ENCODE results near the gene PRKCQ.
"Not testable (repeated sequence)": the region's sequence is repeated elsewhere in the genome, so short reads cannot be mapped to it uniquely, and the experiment has no call there.

PRKCQ gene

DNA sequence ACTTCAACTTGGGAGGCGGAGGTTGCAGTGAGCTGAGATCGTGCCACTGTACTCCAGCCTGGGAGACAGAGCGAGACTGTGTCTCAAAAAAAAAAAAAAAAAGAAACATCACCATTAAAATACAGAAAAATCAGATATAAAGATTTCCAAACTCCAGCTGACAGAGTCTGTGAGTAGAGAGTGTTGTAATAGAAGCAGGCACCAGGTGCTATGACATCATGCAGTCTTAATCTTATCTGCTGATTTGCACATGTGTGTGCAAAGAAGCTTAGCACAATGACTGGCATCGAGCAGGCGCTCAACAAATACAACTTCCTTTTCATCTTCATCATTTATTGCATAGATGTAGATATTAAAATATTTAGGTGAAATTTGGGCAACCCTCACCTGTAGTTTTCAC is 92.2 kb downstream of the PRKCQ start:
- DNase-seq = no peak

DNA sequence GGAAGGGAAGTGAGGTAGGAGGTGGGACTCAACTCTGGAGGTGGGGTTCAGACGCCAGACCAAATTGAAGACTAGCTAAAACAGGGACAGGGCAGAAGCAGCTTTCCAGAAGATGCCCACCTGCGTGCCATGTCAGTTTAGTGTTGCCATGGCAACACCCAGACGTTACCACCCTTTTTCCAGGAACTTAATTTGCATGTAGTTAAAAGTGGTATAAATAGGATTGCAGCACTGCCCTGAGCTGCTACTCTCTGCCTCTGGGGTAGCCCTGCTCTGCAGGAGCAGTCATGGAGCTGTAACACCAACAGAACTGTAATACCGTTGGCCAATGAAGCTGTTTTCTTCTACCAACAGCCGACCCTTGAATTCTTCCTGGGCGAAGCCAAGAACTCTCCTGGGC is 93.8 kb downstream of the PRKCQ start:
- DNase-seq = no peak

DNA sequence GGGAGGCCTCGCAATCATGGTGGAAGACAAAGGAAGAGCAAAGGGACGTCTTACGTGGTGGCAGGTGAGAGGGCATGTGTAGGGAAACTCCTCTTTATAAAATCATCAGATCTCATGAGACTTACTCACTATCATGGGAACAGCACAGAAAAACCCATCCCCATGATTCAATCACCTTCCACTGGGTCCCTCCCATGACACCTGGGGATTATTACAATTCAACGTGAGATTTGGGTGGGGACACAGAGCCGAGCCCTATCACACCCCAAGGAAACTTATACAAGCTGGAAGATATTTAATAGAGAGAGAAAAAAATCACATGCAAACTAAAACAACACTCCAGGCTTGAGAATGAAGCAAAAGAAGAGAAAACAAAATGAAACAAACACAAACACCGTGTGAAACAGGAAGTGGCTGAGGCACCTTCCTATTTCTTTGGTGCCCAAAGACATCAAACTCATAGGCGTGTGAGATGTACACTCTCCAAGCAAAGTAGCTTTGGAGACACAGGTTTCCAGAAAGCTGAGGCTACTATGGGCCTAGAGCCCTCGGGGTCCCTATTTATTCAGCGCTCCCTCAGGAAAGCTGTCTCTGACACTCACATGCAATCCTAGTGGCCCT is 97.2 kb downstream of the PRKCQ start:
- DNase-seq = no peak

DNA sequence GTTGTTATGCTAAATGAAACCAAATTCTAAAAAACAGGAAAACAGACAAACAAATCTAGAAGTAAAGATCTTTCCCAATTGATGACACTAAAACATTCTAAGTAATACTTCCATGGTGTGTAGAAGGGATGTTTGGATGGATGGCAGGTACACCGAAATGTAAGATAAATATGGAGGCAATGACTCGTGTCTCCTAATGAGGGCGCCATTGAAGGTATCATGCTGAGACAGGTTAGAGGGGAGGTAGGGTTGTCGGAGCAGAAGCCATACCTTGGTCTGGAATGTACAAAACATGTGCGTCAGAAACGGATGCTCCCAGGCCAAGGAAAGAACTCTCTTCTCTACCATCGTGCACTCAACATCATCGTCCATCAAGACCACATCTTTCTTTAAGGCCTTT is 101.4 kb downstream of the PRKCQ start:
- DNase-seq = no peak

DNA sequence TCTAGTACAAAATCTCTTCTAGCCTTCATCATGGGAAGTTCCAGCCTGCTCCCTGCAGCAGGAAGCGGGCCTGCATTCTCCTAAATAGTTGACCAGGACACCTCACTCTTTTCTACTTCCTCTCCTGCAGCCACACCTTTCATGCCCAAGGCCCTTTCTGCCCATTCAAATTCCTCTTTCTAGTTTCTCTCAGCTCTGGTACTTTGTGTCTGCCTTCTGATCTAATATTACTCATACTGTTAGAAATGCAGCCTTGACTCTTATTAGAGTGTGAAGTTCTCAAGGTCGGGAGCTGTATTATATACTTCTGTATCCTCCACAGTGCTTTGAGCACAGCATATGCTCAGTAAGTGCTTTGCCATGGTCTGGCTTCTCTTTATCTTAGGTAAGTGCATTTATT is 103.1 kb downstream of the PRKCQ start:
- no peak for DNase-seq

DNA sequence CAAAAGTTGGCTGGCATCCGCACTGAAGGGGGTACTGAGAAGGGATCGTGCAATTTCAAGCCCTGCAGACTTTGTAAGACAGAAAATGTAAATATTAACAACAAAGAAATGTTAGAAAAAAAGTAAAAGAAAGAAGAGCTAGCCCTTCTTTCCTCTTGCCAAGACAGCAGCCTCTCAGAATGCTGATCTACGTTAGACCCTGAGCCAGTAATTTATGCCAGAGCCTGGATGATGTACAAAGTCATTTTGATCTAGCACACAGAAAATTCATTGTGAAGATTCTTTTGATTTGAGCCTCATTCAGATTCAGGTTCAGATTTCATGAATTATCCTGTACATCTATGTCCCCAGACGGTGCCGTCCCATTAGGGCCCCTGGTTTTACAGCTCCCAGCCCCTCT is 105.2 kb downstream of the PRKCQ start:
- DNase-seq = no peak

DNA sequence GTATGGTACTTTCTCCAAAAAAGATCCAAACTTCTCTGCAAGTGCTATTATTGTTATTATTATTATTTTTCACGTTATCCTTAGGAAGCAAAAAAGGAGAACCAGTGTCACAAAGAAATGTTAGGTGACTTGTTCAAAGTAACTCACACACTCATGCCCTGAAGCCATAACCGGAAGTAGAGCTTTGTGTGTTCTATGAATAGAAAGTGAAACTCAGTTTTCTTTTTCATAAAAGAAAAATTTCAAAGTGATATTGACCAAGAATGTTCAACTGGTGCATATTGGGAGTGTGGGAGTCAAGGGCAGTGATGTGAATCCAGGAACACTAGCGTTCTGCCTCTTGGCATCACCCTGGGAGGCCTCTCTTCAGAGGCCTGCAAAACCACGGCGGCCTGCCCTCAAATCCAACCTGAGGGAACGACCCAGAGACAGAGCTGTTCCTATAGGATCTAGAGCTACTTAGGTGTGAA is 106.1 kb downstream of the PRKCQ start:
- no peak for DNase-seq

DNA sequence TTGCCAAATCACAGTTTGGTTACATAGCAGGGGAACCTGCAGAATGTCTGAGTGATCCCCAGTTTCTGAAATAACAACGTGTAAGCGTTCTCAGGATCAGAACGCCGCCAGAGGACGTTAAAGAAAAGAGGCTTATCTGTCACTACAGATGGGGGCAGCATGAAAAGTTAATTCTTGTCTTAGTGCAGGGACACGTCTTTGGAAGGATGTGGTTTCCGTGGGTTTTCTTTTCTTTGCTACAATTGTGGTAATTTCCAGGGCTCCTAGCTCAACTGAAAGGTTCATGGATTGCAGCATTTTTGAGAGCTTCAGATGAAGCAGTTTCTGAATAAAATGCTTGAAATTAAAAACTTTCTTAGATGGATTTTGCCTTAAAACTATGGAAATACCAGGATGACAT is 106.6 kb downstream of the PRKCQ start:
- DNase-seq = no peak

DNA sequence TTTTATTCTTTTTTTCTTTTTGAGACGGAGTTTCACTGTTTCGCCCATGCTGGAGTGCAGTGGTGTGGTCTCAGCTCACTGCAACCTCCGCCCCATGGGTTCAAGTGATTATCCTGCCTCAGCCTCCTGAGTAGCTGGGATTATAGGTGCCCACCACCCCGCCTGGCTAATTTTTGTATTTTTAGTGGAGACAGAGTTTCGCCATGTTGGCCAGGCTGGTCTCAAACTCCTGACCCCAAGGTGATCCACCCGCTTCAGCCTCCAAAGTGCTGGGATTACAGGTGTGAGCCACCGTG is 107.4 kb downstream of the PRKCQ start:
- DNase-seq = not testable (repeated sequence)

DNA sequence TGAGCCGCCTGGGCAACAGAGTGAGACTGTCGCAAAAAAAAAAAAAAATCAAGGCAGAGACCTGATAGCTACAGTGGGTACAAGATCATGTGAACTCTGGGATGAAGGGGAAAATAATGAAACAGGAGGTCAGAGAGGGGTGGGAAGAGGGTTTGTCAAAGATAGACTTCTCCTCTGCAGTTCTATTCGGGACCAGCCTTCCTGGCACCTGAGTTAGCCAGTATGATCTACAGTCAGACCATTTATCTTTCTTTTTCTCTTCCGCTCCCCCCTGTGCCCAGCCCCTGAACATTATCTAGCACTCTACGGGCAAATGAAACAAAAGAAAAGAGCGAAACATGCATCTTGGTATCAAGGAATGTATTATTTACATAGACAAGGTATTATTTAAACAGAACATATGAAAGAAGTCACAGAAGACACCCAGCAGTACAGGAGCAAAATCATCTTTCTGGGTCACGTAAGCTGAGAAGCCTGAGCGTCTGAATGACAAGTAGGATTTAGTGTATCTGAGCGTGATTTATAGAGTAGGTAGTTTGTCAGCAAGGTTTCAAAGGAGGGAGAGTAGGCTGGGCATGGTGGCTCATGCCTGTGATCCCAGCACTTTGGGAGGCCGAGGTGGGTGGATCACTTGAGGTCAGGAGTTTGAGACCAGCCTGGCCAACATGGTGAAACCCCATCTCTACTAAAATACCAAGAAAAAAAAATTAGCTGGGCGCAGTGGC is 109.0 kb downstream of the PRKCQ start:
- no peak for DNase-seq

DNA sequence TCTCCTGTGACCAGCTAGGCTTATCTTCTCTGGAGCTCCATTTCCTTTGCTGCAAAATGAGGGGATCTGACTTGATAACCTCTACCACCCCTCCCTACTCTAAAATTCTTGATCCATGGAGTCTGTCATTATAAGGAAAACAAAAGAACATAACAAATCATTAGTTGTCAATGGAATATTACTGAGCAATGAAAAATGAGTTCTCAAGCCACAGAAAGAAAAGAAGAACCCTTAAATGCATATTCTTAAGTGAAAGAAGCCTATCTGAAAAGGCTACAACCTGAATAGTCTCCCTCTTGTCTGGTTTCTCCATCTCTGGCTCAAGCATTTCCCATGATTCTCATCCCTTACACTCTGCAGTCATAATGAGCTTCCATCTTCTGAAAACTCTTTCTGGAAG is 110.4 kb downstream of the PRKCQ start:
- no peak for DNase-seq

DNA sequence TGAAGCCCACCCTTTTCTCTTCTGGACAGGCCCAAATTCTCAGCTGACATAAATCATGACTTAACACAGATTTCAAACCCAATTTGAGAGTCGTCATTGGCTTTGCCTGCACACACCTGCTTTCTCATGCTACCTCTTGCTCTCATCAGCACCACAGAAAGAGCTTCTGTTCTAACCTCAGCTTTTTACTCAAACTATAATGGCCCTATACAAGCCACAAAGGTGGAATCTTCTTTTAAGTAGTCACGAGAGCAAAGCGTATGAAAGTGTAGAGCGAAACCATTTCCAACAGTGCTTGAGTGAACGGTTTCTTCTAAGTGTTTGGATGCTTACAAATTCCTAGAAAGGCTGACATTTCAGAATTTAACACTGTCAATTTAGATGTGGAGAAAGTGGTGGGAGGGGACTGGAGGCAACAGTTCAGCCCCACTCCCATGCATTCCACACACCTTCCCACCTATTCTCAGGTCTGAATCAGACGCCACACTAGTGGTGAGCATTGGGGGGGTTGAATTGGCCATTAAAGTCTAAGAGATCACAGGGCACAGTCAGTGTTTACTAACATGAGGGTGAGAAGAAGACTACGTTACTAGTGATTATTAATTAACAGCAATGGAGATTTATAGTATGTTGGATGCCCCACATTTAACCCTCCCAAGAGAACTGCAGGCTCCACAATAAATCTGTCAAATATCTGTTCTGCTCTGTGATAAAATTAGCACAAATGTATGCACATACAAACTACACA is 114.0 kb downstream of the PRKCQ start:
- peak; percentile 52 for DNase-seq

DNA sequence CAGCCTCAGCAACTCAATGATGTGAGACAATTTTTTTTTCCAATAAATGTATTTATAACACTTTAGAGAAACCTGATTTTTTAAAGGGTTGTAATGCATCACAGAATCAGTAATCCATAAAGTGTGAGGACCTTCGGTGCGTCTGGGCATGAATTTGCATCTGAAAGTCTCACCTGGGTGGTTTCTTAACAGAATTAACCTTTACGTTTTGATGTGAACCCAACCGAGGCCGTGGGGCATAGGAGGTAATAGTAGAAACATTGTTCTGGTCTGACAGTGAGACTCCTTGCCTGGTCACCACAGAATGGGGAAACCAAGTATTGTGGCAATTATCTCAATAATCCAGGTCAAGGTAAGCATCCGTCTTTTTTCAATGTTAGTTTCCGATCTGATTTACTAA is 114.6 kb downstream of the PRKCQ start:
- DNase-seq = peak; percentile 30

DNA sequence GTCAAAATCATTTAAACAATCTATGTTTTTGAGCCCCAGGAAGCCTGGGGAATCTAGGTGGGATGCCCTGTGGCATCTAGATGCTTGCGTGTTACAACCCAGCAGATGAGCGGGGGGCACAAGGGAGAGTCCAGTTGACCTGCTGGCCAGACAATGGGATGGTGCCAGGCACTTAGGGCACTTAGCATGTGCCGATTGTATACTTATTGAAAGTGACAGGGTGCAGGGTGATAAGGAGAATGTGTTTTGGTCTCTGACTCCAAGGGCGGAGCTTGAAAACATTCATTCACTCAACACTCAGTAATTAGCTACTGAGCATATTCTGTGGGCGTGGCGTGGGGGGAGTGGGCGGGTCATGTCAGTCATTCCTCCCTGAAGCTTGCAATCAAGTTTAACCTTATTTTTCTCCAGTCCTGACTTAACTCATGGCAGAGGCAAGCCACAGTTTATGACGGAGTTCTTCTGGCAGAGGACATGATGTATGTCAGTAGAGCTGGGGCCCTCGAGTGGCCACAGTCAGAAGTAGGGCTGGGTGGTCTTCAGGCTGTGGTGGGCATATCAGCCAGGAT is 115.1 kb downstream of the PRKCQ start:
- peak; percentile 40 for DNase-seq

DNA sequence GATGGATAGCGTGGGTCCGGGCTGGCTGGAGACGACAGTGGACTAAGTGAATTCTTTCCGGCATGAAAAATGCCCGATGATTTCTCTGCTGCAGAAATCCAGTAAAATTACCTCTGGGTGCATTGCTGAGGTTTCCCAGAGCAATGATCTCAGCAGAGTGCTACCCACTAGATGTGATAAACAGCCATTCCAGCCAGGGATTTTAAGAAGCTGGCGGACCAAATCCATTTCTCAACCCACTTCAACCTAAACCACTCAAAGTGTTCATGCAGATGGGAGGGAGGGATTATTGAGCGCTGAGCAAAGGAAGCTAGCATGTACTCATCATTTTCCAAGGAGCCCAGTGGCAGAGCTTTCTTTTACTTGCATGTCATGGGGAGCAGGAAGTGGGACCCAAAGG is 116.7 kb downstream of the PRKCQ start:
- peak; percentile 2 for DNase-seq

DNA sequence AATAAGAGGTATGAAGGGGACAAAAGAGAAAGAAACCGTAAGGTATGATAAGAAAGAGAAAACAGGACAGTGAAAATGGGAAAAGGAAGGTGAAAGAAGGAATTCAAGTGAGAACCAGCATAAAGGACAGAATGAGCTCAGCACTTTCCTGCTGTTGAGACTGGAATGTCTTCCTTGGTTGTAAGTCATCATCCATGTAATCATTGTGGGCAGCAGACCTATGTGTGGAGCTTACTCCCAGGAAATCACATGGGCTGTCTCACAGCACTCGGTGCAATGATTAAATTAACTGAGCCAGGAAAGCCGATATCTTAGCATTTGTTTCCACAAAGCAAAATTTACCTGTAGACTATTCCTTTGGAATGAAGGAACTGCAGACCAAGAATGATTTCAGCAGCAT is 118.1 kb downstream of the PRKCQ start:
- DNase-seq = no peak

DNA sequence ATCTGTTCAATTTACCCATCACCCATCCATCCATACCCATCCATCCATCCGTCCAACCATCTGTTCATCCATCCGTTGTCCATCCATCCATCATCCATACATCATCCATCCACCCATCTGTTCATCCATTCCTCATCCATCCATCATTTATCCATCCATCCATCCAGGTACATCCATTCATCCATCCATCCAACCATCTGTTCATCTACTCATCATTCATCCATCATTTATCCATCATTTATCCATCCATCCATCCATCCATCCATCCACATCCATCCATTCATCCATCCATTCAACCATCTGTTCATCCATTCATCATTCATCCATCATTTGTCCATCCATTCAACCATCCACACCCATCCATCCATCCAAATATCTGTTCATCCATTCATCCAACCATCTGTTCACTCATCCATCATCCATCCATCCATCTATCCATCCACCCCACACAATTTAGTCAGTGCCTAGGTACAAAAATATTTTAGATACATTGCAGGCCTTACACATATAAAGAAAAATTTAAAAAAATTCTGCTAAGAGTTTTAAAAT is 119.1 kb downstream of the PRKCQ start:
- no peak for DNase-seq

DNA sequence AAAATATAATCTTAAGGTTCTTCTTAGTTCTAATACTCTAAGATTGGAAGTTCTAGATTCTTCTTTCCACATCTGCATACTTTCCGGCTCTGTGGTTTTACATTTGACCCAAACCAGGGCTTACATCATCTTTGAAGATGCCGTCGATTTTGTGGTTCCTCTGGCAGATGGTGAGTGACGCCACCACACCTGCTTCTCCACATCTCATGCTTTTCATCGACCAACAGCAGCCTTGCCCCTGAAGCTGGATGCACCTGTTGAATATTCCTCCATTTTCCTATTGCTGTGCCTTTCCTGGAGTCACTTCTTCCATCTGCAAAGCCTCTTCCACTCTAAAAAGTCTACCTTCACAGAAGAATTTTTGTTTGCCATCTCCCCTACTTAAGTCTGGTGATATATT is 121.3 kb downstream of the PRKCQ start:
- DNase-seq = peak; percentile 17

DNA sequence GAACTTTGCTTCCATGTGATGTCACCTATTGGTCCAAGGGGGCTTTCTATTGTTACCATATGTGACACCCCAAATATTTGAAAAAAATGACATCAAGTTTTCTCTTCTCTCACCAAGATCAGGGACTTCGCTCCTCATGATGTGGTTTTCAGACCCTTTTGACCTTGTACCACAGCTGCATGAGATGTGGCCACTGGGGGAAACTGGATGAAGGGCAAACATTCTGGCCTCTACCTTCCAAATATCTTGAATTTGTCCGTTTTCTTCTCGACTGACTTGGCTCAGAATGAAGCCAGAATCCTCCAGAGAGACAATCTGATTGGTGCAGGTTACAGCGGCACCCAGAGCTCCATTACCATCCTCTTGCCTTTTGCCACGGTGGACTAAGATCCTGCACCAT is 122.7 kb downstream of the PRKCQ start:
- peak; percentile 0 for DNase-seq

DNA sequence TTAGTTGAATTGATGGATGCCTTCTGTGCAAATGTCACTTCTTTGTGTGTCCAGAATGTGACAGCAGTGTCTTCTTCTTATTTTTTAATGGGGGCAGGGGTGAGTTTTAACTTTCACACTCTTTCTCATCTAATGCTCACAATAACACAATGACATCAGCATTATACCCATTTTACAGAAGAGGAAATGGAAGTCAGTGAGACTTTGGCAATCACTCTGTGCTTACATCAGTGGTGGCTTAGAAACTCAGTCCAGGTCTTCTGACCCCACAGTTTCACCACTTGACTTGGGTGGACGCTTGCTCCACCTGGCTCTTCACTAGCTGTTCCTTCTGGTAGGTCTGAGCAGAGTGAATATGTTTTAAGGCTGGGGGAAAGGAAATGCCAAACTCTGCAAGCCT is 124.0 kb downstream of the PRKCQ start:
- DNase-seq = peak; percentile 6

DNA sequence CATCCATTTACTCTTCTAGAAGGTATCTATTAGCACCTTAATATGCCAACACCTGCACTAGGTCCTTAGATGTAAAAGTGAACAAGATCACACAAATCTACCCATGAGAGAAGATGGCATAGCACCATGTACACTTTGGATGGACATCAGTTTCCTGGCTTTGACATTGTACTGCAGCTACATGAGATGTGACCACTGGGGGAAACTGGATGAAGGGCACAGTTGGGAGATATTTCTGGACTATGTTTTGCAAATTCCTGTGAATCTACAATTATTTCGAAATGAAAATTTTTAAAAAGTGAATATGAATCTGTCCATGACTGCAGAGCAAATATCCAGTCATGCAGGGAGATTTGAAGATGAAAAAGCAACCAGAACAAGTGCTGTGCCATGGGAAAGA is 124.5 kb downstream of the PRKCQ start:
- no peak for DNase-seq

DNA sequence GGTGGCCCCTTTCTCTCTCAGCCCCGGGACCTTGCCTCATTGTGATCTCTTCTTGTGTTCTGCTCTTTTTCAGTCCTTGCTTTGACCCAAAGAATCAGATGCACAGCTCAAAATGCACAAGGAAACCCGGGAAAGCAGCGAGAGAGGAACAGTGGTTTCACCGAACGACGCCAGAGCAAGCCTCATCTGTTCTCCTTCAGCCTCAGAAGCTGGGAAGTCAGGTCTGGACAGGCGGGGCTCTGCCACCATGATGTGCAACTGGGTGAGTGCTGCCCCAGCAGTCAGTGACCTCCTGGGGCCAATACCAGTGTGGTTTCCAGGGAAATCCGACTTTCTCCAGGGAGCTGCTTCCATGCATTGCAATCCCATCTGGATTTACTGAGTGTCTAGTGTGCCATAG is 133.4 kb downstream of the PRKCQ start:
- DNase-seq = no peak

DNA sequence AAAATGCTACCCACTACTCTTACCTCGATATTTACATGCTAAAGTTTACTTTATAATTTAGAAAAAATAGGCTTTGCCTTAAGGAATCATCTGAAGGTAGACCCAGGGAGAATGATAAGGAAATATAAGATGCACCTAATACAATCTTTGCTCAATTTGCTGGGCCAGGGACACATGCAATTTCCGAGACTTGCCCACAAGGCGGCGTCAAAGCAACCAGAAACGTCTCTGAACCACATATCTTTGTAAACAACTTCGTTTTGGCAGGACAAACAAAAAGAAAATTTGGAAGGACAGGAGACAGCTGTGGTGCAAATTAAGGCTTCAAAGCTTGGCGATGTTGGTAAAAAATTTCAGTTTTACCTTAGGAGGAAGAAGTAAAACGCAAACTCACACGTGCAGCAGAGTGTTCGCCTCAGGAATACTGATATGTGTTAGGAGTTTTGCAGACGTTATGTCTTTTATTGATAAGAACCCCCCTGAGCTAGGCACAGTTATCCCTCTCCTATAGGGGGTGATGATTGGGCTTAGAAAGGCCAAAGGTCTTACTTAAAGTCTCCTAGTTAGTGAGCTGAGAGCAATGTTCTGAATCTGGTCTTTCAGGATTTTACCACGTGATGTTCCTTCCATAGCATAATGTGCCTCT is 134.3 kb downstream of the PRKCQ start:
- DNase-seq = peak; percentile 67
